Upper lobe of right lung (tissue), 1 donor: ENCODE measurements around the gene TRMT10B. TPM values are rescaled to one million over a fixed set of nuclear protein-coding genes. Genes with fewer than 3 reads are reported as not detected.

Source experiments
- ATAC-seq: fragments of 200-7000 bp; cut with Tn5 transposase; one replicate; pipeline ENCODE4 v1.9.1; 2020; ENCODE audit warnings: mild to moderate bottlenecking, moderate library complexity
- DNase-seq: peaks from one replicate; pipeline ENCODE4 v3.0.0-alpha.2; 2020
- H3K27ac ChIP-seq: fragments of 200-600 bp; one replicate; pipeline ENCODE4 v1.8.0; 2022
- H3K27me3 ChIP-seq: fragments of 200-600 bp; one replicate; pipeline ENCODE4 v1.8.0; 2022; ENCODE audit warnings: mild to moderate bottlenecking
- H3K36me3 ChIP-seq: fragments of 200-600 bp; one replicate; pipeline ENCODE4 v1.8.0; 2022
- H3K4me1 ChIP-seq: fragments of 200-600 bp; one replicate; pipeline ENCODE4 v1.8.0; 2022
- H3K4me3 ChIP-seq: fragments of 200-600 bp; one replicate; pipeline ENCODE4 v1.8.0; 2022; ENCODE audit warnings: mild to moderate bottlenecking
- H3K9me3 ChIP-seq: fragments of 200-600 bp; one replicate; pipeline ENCODE4 v1.8.0; 2022
- intact Hi-C: fragments of 100-400 bp; cut with DNase I; formaldehyde crosslinking; loops from one replicate; pipeline ENCODE4 v1.11.0; 2022
- total RNA-seq: library from RNA; stranded (reverse); fragmentation: NEBNext Ultra II Directional; extraction: Animal tissue kit (Norgen Biotek cat#: 25700); gene quantifications from one replicate; pipeline ENCODE4 v1.2.1, GENCODE V29; 2021
- TF ChIP-seq, protein P1 (sequence below): fragments of 200-600 bp; IDR thresholded peaks from one replicate; pipeline ENCODE4 v1.8.0; 2022; ENCODE audit warnings: antibody characterized with exemption
- donor health status: DM: no; HTN: yes; CAD: no; lungs with severe emphysema.

TRMT10B gene
- total RNA-seq, 1 donor from 2014 or later = 11.8 TPM

- peaks cover 56% of the 10 kb centered on the region for H3K36me3 ChIP-seq
- DNase-seq (no peak), ATAC-seq (no peak)
- intact Hi-C loops = no loop called here
- no peak overlapping the region for H3K27ac ChIP-seq
- H3K4me1 ChIP-seq = no peaks in the 10 kb centered on the region
- H3K27me3 ChIP-seq = no peaks in the 10 kb centered on the region
- H3K4me3 ChIP-seq = no peak overlapping the region
- TF ChIP-seq, protein P1, sequence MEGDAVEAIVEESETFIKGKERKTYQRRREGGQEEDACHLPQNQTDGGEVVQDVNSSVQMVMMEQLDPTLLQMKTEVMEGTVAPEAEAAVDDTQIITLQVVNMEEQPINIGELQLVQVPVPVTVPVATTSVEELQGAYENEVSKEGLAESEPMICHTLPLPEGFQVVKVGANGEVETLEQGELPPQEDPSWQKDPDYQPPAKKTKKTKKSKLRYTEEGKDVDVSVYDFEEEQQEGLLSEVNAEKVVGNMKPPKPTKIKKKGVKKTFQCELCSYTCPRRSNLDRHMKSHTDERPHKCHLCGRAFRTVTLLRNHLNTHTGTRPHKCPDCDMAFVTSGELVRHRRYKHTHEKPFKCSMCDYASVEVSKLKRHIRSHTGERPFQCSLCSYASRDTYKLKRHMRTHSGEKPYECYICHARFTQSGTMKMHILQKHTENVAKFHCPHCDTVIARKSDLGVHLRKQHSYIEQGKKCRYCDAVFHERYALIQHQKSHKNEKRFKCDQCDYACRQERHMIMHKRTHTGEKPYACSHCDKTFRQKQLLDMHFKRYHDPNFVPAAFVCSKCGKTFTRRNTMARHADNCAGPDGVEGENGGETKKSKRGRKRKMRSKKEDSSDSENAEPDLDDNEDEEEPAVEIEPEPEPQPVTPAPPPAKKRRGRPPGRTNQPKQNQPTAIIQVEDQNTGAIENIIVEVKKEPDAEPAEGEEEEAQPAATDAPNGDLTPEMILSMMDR = no peak
- no peaks in the 10 kb centered on the region for H3K9me3 ChIP-seq
Measured at GRCh38 chr9:37769995-37770394, 16.4 kb downstream of the TRMT10B start.

GRCh38 chr9:37775216-37775919 is 21.8 kb downstream of the TRMT10B start:
- H3K9me3 ChIP-seq = no peaks in the 10 kb centered on the region
- no peak overlapping the region for H3K4me3 ChIP-seq
- H3K27ac ChIP-seq = no peak overlapping the region
- DNase-seq (no peak), ATAC-seq (no peak)
- TF ChIP-seq, protein P1 = no peak
- no peaks in the 10 kb centered on the region for H3K4me1 ChIP-seq
- peaks cover 91% of the 10 kb centered on the region for H3K36me3 ChIP-seq
- no peaks in the 10 kb centered on the region for H3K27me3 ChIP-seq
- intact Hi-C loops = no loop called here

DNA sequence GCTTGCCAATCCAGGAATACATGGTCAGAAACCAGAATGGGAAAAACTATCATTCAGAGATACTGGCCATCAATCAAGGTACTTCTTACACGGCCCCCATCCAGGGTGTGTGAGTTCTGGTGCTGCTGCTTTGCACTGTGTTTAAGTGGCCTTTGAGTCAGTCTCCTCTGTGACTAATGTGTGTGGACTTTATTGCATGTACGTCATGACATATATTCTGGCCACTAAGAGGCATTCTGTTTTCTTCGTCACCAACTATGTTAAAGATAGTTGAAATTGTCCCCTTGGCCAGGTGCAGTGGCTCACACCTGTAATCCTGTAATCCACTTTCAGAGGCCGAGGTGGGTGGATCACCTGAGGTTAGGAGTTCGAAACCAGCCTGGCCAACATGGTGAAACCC is 22.7 kb downstream of the TRMT10B start:
- no peak for DNase-seq
- intact Hi-C loops = no loop called here
- TF ChIP-seq, protein P1 = no peak

GRCh38 chr9:37778534-37778933 is 24.9 kb downstream of the TRMT10B start:
- Histone ChIP-seq H3K27me3 (no peaks in the 10 kb centered on the region), H3K9me3 (no peaks in the 10 kb centered on the region), H3K36me3 (peaks cover 92% of the 10 kb centered on the region), H3K4me3 (no peak overlapping the region), H3K27ac (no peak overlapping the region), H3K4me1 (peaks cover 4% of the 10 kb centered on the region)
- ATAC-seq = no peak
- TF ChIP-seq, protein P1 = no peak
- no peak for DNase-seq
- intact Hi-C loops = no loop called here

More for the DNA sequence above, 22.7 kb downstream of the TRMT10B start:
- H3K4me1 ChIP-seq = no peaks in the 10 kb centered on the region
- no peak for ATAC-seq
- H3K9me3 ChIP-seq = no peaks in the 10 kb centered on the region
- no peaks in the 10 kb centered on the region for H3K27me3 ChIP-seq
- H3K36me3 ChIP-seq = peaks cover 91% of the 10 kb centered on the region
- H3K4me3 ChIP-seq = no peak overlapping the region
- no peak overlapping the region for H3K27ac ChIP-seq

- Histone ChIP-seq H3K27me3 (no peaks in the 10 kb centered on the region), H3K4me1 (peaks cover 16% of the 10 kb centered on the region), H3K36me3 (peaks cover 46% of the 10 kb centered on the region), H3K27ac (peak overlapping the region; percentile 88), H3K4me3 (peak overlapping the region; percentile 99), H3K9me3 (no peaks in the 10 kb centered on the region)
- intact Hi-C loops = no loop called here
- no peak for ATAC-seq
- DNase-seq = no peak
- TF ChIP-seq, protein P1 = no peak
Measured at GRCh38 chr9:37784291-37784615, 30.6 kb downstream of the TRMT10B start.
